ENCODE measurements around the gene EMX2. TPM values are rescaled to one million over a fixed set of nuclear protein-coding genes. Genes with fewer than 3 reads are reported as not detected.

Gene EMX2
- total RNA-seq, 1 experiment from 2014 or later = not detected

- BruUV-seq (replicated peaks) = no TSS peak
- no peaks in the 10 kb centered on the region for H3K9me3 ChIP-seq (ENCODE audit: control insufficient read depth in 1 of 2, insufficient read depth in 1 of 2, low read depth in 1 of 2, low read length in 2 of 2)
- H3K27me3 ChIP-seq (ENCODE audit: insufficient read depth, low read length) = peaks cover 17% of the 10 kb centered on the region
- no peaks in the 10 kb centered on the region for H3K9me2 ChIP-seq (ENCODE audit: insufficient read depth)
- intact Hi-C loops (cut with micrococcal nuclease) = no loop called here
- H3K9ac ChIP-seq (ENCODE audit: low read length) = no peak overlapping the region
- no peak overlapping the region for H3K4me2 ChIP-seq (ENCODE audit: low read length)
- H3K36me3 ChIP-seq (ENCODE audit: control insufficient read depth in 1 of 2, insufficient read depth in 2 of 2, low read length in 2 of 2) = no peaks in the 10 kb centered on the region
- RAD21 ChIA-PET (ENCODE audit: low non-redundant PET in 1 of 2, low total read pairs in 2 of 2, uncharacterized antibody in 2 of 2, unreplicated experiment in 2 of 2) = no interaction called here
- TF ChIP-seq CEBPB (IDR thresholded peaks at IDR 0.05; ENCODE audit: low read depth) (no peak), CBX3 (IDR thresholded peaks at IDR 0.05; ENCODE audit: low read depth) (no peak), POLR2A (IDR thresholded peaks at IDR 0.05; ENCODE audit: borderline replicate concordance, extremely low read depth, insufficient read depth, insufficient read length) (no peak)
- no peaks in the 10 kb centered on the region for H3K4me1 ChIP-seq (ENCODE audit: control insufficient read depth in 1 of 2, insufficient read depth in 2 of 2, low read length in 2 of 2)
- H3K4me3 ChIP-seq (replicated peaks in 1 of 2; ENCODE audit: low read depth in 1 of 2, low read length in 2 of 2) = no peak overlapping the region
- CTCF ChIA-PET = no interaction called here
- no peaks in the 10 kb centered on the region for H3K79me2 ChIP-seq (ENCODE audit: insufficient read depth, low read length)
- no peaks in the 10 kb centered on the region for H4K20me1 ChIP-seq (ENCODE audit: insufficient read depth)
- H3K27ac ChIP-seq (ENCODE audit: low read depth, low read length) = no peak overlapping the region
- DNase-seq (ENCODE audit: low read depth, low spot score) (no peak), ATAC-seq (no peak)
- POLR2A ChIA-PET = no interaction called here
- H2AFZ ChIP-seq (ENCODE audit: low read depth, low read length, poor library complexity, severe bottlenecking) = no peak overlapping the region
Measured at GRCh38 chr10:117547016-117547715, 4.6 kb downstream of the EMX2 start.

GRCh38 chr10:117547716-117548668 is 5.4 kb downstream of the EMX2 start:
- no peak for ATAC-seq
- POLR2A ChIA-PET = no interaction called here
- intact Hi-C loops (cut with micrococcal nuclease) = no loop called here
- TF ChIP-seq, protein P1, sequence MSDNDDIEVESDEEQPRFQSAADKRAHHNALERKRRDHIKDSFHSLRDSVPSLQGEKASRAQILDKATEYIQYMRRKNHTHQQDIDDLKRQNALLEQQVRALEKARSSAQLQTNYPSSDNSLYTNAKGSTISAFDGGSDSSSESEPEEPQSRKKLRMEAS (IDR thresholded peaks at IDR 0.05) = no peak
- TF ChIP-seq ZFX (IDR thresholded peaks at IDR 0.05) (no peak), JUND (IDR thresholded peaks at IDR 0.05) (no peak), FOSL1 (IDR thresholded peaks at IDR 0.05; ENCODE audit: low read depth) (no peak), RAD21 (IDR thresholded peaks at IDR 0.05; ENCODE audit: low read depth) (no peak), POLR2AphosphoS5 (IDR thresholded peaks at IDR 0.05; ENCODE audit: low read depth, low read length) (no peak), EZH2phosphoT487 (IDR thresholded peaks at IDR 0.05; ENCODE audit: borderline replicate concordance) (no peak), TCF7L2 (IDR thresholded peaks at IDR 0.05; ENCODE audit: borderline replicate concordance, extremely low read depth, insufficient read depth, insufficient read length) (no peak), SP1 (IDR thresholded peaks at IDR 0.05; ENCODE audit: low read depth) (no peak), ZNF274 (IDR thresholded peaks at IDR 0.05; ENCODE audit: low read depth, low read length) (no peak)
- TF ChIP-seq, protein P2, sequence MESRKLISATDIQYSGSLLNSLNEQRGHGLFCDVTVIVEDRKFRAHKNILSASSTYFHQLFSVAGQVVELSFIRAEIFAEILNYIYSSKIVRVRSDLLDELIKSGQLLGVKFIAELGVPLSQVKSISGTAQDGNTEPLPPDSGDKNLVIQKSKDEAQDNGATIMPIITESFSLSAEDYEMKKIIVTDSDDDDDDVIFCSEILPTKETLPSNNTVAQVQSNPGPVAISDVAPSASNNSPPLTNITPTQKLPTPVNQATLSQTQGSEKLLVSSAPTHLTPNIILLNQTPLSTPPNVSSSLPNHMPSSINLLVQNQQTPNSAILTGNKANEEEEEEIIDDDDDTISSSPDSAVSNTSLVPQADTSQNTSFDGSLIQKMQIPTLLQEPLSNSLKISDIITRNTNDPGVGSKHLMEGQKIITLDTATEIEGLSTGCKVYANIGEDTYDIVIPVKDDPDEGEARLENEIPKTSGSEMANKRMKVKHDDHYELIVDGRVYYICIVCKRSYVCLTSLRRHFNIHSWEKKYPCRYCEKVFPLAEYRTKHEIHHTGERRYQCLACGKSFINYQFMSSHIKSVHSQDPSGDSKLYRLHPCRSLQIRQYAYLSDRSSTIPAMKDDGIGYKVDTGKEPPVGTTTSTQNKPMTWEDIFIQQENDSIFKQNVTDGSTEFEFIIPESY (IDR thresholded peaks at IDR 0.05; ENCODE audit: extremely low read depth, insufficient replicate concordance, low read length) = no peak
- TF ChIP-seq, protein P3, sequence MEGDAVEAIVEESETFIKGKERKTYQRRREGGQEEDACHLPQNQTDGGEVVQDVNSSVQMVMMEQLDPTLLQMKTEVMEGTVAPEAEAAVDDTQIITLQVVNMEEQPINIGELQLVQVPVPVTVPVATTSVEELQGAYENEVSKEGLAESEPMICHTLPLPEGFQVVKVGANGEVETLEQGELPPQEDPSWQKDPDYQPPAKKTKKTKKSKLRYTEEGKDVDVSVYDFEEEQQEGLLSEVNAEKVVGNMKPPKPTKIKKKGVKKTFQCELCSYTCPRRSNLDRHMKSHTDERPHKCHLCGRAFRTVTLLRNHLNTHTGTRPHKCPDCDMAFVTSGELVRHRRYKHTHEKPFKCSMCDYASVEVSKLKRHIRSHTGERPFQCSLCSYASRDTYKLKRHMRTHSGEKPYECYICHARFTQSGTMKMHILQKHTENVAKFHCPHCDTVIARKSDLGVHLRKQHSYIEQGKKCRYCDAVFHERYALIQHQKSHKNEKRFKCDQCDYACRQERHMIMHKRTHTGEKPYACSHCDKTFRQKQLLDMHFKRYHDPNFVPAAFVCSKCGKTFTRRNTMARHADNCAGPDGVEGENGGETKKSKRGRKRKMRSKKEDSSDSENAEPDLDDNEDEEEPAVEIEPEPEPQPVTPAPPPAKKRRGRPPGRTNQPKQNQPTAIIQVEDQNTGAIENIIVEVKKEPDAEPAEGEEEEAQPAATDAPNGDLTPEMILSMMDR (IDR thresholded peaks at IDR 0.05 in 2 of 3, conservative IDR thresholded peaks at IDR 0.05 in 1 of 3; ENCODE audit: borderline replicate concordance in 1 of 3, insufficient read depth in 1 of 3, low read depth in 2 of 3, low read length in 2 of 3) = no peak

More at GRCh38 chr10:117547716-117548668, 5.4 kb downstream of the EMX2 start:
- Histone ChIP-seq H3K79me2 (ENCODE audit: insufficient read depth, low read length) (no peaks in the 10 kb centered on the region), H3K4me2 (ENCODE audit: low read length) (no peak overlapping the region), H3K4me3 (replicated peaks in 1 of 2; ENCODE audit: low read depth in 1 of 2, low read length in 2 of 2) (no peak overlapping the region), H3K36me3 (ENCODE audit: control insufficient read depth in 1 of 2, insufficient read depth in 2 of 2, low read length in 2 of 2) (no peaks in the 10 kb centered on the region), H3K9ac (ENCODE audit: low read length) (no peak overlapping the region), H3K9me2 (ENCODE audit: insufficient read depth) (no peaks in the 10 kb centered on the region), H3K27ac (ENCODE audit: low read depth, low read length) (no peak overlapping the region), H3K27me3 (ENCODE audit: insufficient read depth, low read length) (peaks cover 17% of the 10 kb centered on the region), H4K20me1 (ENCODE audit: insufficient read depth) (no peaks in the 10 kb centered on the region), H3K4me1 (ENCODE audit: control insufficient read depth in 1 of 2, insufficient read depth in 2 of 2, low read length in 2 of 2) (no peaks in the 10 kb centered on the region), H2AFZ (ENCODE audit: low read depth, low read length, poor library complexity, severe bottlenecking) (no peak overlapping the region), H3K9me3 (ENCODE audit: control insufficient read depth in 1 of 2, insufficient read depth in 1 of 2, low read depth in 1 of 2, low read length in 2 of 2) (no peaks in the 10 kb centered on the region)
- ChIA-PET CTCF (interaction anchor here (1.0 kb wide), 1 partner anchor 51 kb away, joined by 4 read pairs; no protein-coding TSS in a partner anchor), RAD21 (ENCODE audit: low non-redundant PET in 1 of 2, low total read pairs in 2 of 2, uncharacterized antibody in 2 of 2, unreplicated experiment in 2 of 2) (no interaction called here)
- no TSS peak for BruUV-seq (replicated peaks)
- no peak for DNase-seq (ENCODE audit: low read depth, low spot score)
